H9 (cell line): ENCODE data around the gene MYRIP. TPM values are rescaled to one million over a fixed set of nuclear protein-coding genes. Genes with fewer than 3 reads are reported as not detected.

Experiments
- DNase-seq: peaks from one replicate; pipeline ENCODE4 v3.0.0-alpha.2; 2017
- H2AFZ ChIP-seq: one replicate; pipeline ENCODE4 v1.6.1; 2013; ENCODE audit warnings: mild to moderate bottlenecking, low read length, control low read depth, moderate library complexity
- H2AK5ac ChIP-seq: 2 replicates; pipeline ENCODE4 v1.6.1; 2013; ENCODE audit warnings: low read length, control low read depth, mixed read lengths; ENCODE audit not compliant: insufficient read length
- H2BK120ac ChIP-seq: one replicate; pipeline ENCODE4 v1.6.1; 2013; ENCODE audit warnings: low read depth, mild to moderate bottlenecking, low read length, control low read depth, inconsistent platforms; ENCODE audit not compliant: poor library complexity, severe bottlenecking
- H2BK12ac ChIP-seq: 2 replicates; pipeline ENCODE4 v1.6.1; 2013; ENCODE audit warnings: low read length, control low read depth, mixed read lengths, low read depth; ENCODE audit not compliant: insufficient read length
- H2BK15ac ChIP-seq: 2 replicates; pipeline ENCODE4 v1.6.1; 2013; ENCODE audit warnings: low read depth, low read length, control low read depth
- H2BK20ac ChIP-seq: one replicate; pipeline ENCODE4 v1.6.1; 2013; ENCODE audit warnings: low read depth, mild to moderate bottlenecking, low read length, control low read depth, inconsistent platforms; ENCODE audit not compliant: poor library complexity, severe bottlenecking
- H2BK5ac ChIP-seq: 2 replicates; pipeline ENCODE4 v1.6.1; 2013; ENCODE audit warnings: low read length, control low read depth, mixed read lengths; ENCODE audit not compliant: insufficient read length
- H3K14ac ChIP-seq: 2 replicates; pipeline ENCODE4 v1.6.1; 2013; ENCODE audit warnings: low read length, control low read depth; ENCODE audit not compliant: insufficient read depth
- H3K18ac ChIP-seq: 2 replicates; pipeline ENCODE4 v1.6.1; 2013; ENCODE audit warnings: low read depth, mild to moderate bottlenecking, mixed read lengths, low read length, control low read depth; ENCODE audit not compliant: insufficient read length
- H3K23ac ChIP-seq: 2 replicates; pipeline ENCODE4 v1.6.1; 2013; ENCODE audit warnings: low read length, control low read depth, mixed read lengths, low read depth; ENCODE audit not compliant: insufficient read length
- H3K23me2 ChIP-seq: 2 replicates; pipeline ENCODE4 v1.6.1; 2013; ENCODE audit warnings: low read depth, mild to moderate bottlenecking, mixed read lengths, low read length, control low read depth; ENCODE audit not compliant: insufficient read length, poor library complexity, severe bottlenecking
- H3K27ac ChIP-seq: 2 replicates; pipeline ENCODE4 v1.5.1; 2013; ENCODE audit warnings: low read length, control low read depth, mixed read lengths, low read depth; ENCODE audit not compliant: insufficient read length
- H3K27me3 ChIP-seq: 2 replicates; pipeline ENCODE4 v1.6.1; 2013; ENCODE audit warnings: low read length, control low read depth, inconsistent platforms; ENCODE audit not compliant: insufficient read depth
- H3K4ac ChIP-seq: 2 replicates; pipeline ENCODE4 v1.6.1; 2013; ENCODE audit warnings: low read depth, mild to moderate bottlenecking, control low read depth, inconsistent platforms, low read length, moderate library complexity
- H3K4me1 ChIP-seq: 2 replicates; pipeline ENCODE4 v1.6.1; 2013; ENCODE audit warnings: low read length, control low read depth, inconsistent platforms; ENCODE audit not compliant: insufficient read depth
- H3K4me2 ChIP-seq: 2 replicates; pipeline ENCODE4 v1.6.1; 2013; ENCODE audit warnings: low read length, control low read depth, mixed read lengths; ENCODE audit not compliant: insufficient read length, insufficient read depth
- H3K56ac ChIP-seq: 2 replicates; pipeline ENCODE4 v1.6.1; 2013; ENCODE audit warnings: low read depth, mild to moderate bottlenecking, mixed read lengths, low read length, control low read depth; ENCODE audit not compliant: insufficient read length
- H3K79me1 ChIP-seq: 2 replicates; pipeline ENCODE4 v1.6.1; 2013; ENCODE audit warnings: low read depth, mild to moderate bottlenecking, moderate library complexity, low read length, control low read depth, inconsistent platforms; ENCODE audit not compliant: insufficient read depth, poor library complexity, severe bottlenecking
- H3K79me2 ChIP-seq: 2 replicates; pipeline ENCODE4 v1.6.1; 2013; ENCODE audit warnings: low read length, control low read depth, inconsistent platforms; ENCODE audit not compliant: insufficient read depth
- H3K9ac ChIP-seq: 2 replicates; pipeline ENCODE4 v1.6.1; 2013; ENCODE audit warnings: low read length, control low read depth, mixed read lengths; ENCODE audit not compliant: insufficient read length; ENCODE audit errors: extremely low read depth
- H3K9me3 ChIP-seq: one replicate; pipeline ENCODE4 v1.6.1; 2013; ENCODE audit warnings: low read depth, low read length, inconsistent platforms; ENCODE audit not compliant: control insufficient read depth
- H3T11ph ChIP-seq: one replicate; pipeline ENCODE4 v1.6.1; 2013; ENCODE audit warnings: mild to moderate bottlenecking, low read length, control low read depth, inconsistent platforms
- H4K20me1 ChIP-seq: one replicate; pipeline ENCODE4 v1.6.1; 2013; ENCODE audit not compliant: control insufficient read depth, insufficient read length, insufficient read depth
- H4K5ac ChIP-seq: 2 replicates; pipeline ENCODE4 v1.6.1; 2013; ENCODE audit warnings: low read depth, mild to moderate bottlenecking, mixed read lengths, low read length, control low read depth; ENCODE audit not compliant: insufficient read length
- H4K8ac ChIP-seq: replicated peaks from 2 replicates; pipeline ENCODE4 v1.6.1; 2013; ENCODE audit warnings: low read length, control low read depth, mixed read lengths, low read depth; ENCODE audit not compliant: insufficient read length
- H4K91ac ChIP-seq: 2 replicates; pipeline ENCODE4 v1.6.1; 2013; ENCODE audit warnings: low read depth, mild to moderate bottlenecking, moderate library complexity, mixed read lengths, low read length, control low read depth; ENCODE audit not compliant: insufficient read length
- H3K27ac Mint-ChIP-seq, 3 experiments: 2 replicates in 2 of 3; 3 replicates in 1 of 3; pipeline ENCODE4 v1.8.0; 2020 to 2021; ENCODE audit warnings: mixed read lengths in 3 of 3, mild to moderate bottlenecking in 1 of 3, moderate library complexity in 1 of 3
- H3K27me3 Mint-ChIP-seq: 2 replicates; pipeline ENCODE4 v1.8.0; 2021; ENCODE audit warnings: low read depth, mild to moderate bottlenecking, moderate library complexity, mixed read lengths
- H3K36me3 Mint-ChIP-seq, 3 experiments: 2 replicates in 2 of 3; 3 replicates in 1 of 3; pipeline ENCODE4 v1.8.0; 2020 to 2021; ENCODE audit warnings: low read depth in 3 of 3, mixed read lengths in 3 of 3; ENCODE audit not compliant: insufficient read depth in 1 of 3
- H3K4me1 Mint-ChIP-seq, 2 experiments: 2 replicates each; pipeline ENCODE4 v1.8.0; 2020; ENCODE audit warnings: mixed read lengths in 2 of 2
- H3K4me3 Mint-ChIP-seq, 2 experiments: 2 replicates in 1 of 2; 3 replicates in 1 of 2; pipeline ENCODE4 v1.8.0; 2020 to 2021; ENCODE audit warnings: mild to moderate bottlenecking in 2 of 2, mixed read lengths in 2 of 2, moderate library complexity in 1 of 2
- H3K9me3 Mint-ChIP-seq, 2 experiments: 2 replicates in 1 of 2; 3 replicates in 1 of 2; pipeline ENCODE4 v1.8.0; 2020; ENCODE audit warnings: mild to moderate bottlenecking in 2 of 2, mixed read lengths in 2 of 2, moderate library complexity in 1 of 2
- CTCF ChIP-seq: fragments of 200-600 bp; sonication (generic); conservative IDR thresholded peaks from 3 replicates; pipeline ENCODE4 v1.8.0; 2021; ENCODE audit warnings: antibody characterized with exemption, mild to moderate bottlenecking
- WGBS: extraction: QIAGEN DNeasy Blood & Tissue Kit; methylation state at CpG from one replicate; pipeline ENCODE4 v1.1.7; 2013; ENCODE audit warnings: missing lambda C conversion rate, low lambda C conversion rate, mixed read lengths; ENCODE audit not compliant: insufficient read length; ENCODE audit errors: extremely low coverage; 5-methylcytosine and 5-hydroxymethylcytosine counted together
- total RNA-seq: library from RNA; stranded (reverse); gene quantifications from 2 replicates; pipeline ENCODE4 v1.2.1, GENCODE V29; 2021

The MYRIP gene
- total RNA-seq, 1 experiment from 2014 or later, result 1.8 TPM

GRCh38 chr3:40189118-40189517, 379.7 kb downstream of the MYRIP start:
- H3K4ac ChIP-seq, result no peak overlapping the region
- H3K9me3 ChIP-seq, result no peaks in the 10 kb centered on the region
- H3K27me3 ChIP-seq, result no peaks in the 10 kb centered on the region
- H2AK5ac ChIP-seq, result no peak overlapping the region
- no peak overlapping the region for H3K27ac ChIP-seq
- no peak overlapping the region for H4K5ac ChIP-seq
- H3K18ac ChIP-seq, result no peak overlapping the region
- H3K79me2 ChIP-seq, result no peaks in the 10 kb centered on the region
- no peak overlapping the region for H2BK15ac ChIP-seq
- no peaks in the 10 kb centered on the region for H3K4me1 ChIP-seq
- H3K36me3 Mint-ChIP-seq, result no peaks in the 10 kb centered on the region
- H4K8ac ChIP-seq, result no peak overlapping the region
- no peak for DNase-seq
- no peaks in the 10 kb centered on the region for H3K9me3 Mint-ChIP-seq
- H4K91ac ChIP-seq, result no peak overlapping the region
- H2BK5ac ChIP-seq, result no peak overlapping the region
- no peak overlapping the region for H3K4me2 ChIP-seq
- no peak overlapping the region for H3K27ac Mint-ChIP-seq
- no CpG with 5 or more reads among the region's 3 CpGs for WGBS
- H3K9ac ChIP-seq, result no peak overlapping the region
- H3K27me3 Mint-ChIP-seq, result no peaks in the 10 kb centered on the region; the same call in none of the 2 replicates
- no peaks in the 10 kb centered on the region for H3K79me1 ChIP-seq
- no peak overlapping the region for H3K23ac ChIP-seq
- H3T11ph ChIP-seq, result no peak overlapping the region
- H3K4me1 Mint-ChIP-seq, result peaks cover 17% of the 10 kb centered on the region in 2 experiments
- H3K14ac ChIP-seq, result no peak overlapping the region
- H3K23me2 ChIP-seq, result no peaks in the 10 kb centered on the region
- H2AFZ ChIP-seq, result no peak overlapping the region
- H3K56ac ChIP-seq, result no peak overlapping the region
- H3K4me3 Mint-ChIP-seq, result no peak overlapping the region
- no peaks in the 10 kb centered on the region for H4K20me1 ChIP-seq
- no peak overlapping the region for H2BK20ac ChIP-seq
- no peak overlapping the region for H2BK12ac ChIP-seq
- no peak for TF ChIP-seq CTCF
- no peak overlapping the region for H2BK120ac ChIP-seq
